ENCODE results near the gene H2AZ2.

The H2AZ2 gene

DNA sequence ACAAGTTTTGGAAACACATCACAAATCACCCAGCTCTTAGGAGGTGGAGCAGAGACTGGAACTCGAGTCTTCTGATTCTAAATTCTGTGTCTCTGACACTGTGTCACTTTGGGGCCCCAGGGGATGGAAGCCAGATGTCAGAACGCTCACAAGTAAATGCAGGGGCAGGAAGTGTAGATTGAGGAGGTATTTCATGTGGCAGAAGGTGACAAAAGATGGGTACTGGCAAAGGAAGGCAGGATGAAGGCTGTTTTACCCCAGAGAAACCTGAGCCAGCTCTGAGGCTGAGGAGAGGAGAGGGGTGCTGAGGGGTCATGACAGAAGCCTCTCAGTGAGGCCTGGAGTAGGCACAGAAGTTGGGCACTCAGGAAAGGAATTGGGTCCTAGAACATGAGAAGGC lies 43.5 kb upstream of the H2AZ2 start:
- ChIA-PET CTCF (interaction anchor here (0.7 kb wide), 1 partner anchor 10 kb away, joined by 3 read pairs; no protein-coding TSS in a partner anchor), POLR2A (interaction anchor here (1.1 kb wide), 1 partner anchor 43 kb away, joined by 4 read pairs; the partner anchor contains the start of gene H2AZ2)
- no peak for DNase-seq (ENCODE audit: extremely low spot score)
- no peak for TF ChIP-seq FOXA1 (IDR thresholded peaks at IDR 0.05)
- no peak for TF ChIP-seq TARDBP (IDR thresholded peaks at IDR 0.05)
- TF ChIP-seq ARNT (IDR thresholded peaks at IDR 0.05), result no peak
- TF ChIP-seq, protein P1, sequence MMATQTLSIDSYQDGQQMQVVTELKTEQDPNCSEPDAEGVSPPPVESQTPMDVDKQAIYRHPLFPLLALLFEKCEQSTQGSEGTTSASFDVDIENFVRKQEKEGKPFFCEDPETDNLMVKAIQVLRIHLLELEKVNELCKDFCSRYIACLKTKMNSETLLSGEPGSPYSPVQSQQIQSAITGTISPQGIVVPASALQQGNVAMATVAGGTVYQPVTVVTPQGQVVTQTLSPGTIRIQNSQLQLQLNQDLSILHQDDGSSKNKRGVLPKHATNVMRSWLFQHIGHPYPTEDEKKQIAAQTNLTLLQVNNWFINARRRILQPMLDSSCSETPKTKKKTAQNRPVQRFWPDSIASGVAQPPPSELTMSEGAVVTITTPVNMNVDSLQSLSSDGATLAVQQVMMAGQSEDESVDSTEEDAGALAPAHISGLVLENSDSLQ (IDR thresholded peaks at IDR 0.05), result no peak
- no peak for TF ChIP-seq CTBP1 (IDR thresholded peaks at IDR 0.05; ENCODE audit: borderline replicate concordance)
- TF ChIP-seq FOXM1 (IDR thresholded peaks at IDR 0.05; ENCODE audit: borderline replicate concordance), result no peak
- TF ChIP-seq ZNF384 (IDR thresholded peaks at IDR 0.05), result no peak
- TF ChIP-seq BHLHE40 (IDR thresholded peaks at IDR 0.05; ENCODE audit: borderline replicate concordance), result no peak
- TF ChIP-seq FOXK2 (IDR thresholded peaks at IDR 0.05), result no peak

DNA sequence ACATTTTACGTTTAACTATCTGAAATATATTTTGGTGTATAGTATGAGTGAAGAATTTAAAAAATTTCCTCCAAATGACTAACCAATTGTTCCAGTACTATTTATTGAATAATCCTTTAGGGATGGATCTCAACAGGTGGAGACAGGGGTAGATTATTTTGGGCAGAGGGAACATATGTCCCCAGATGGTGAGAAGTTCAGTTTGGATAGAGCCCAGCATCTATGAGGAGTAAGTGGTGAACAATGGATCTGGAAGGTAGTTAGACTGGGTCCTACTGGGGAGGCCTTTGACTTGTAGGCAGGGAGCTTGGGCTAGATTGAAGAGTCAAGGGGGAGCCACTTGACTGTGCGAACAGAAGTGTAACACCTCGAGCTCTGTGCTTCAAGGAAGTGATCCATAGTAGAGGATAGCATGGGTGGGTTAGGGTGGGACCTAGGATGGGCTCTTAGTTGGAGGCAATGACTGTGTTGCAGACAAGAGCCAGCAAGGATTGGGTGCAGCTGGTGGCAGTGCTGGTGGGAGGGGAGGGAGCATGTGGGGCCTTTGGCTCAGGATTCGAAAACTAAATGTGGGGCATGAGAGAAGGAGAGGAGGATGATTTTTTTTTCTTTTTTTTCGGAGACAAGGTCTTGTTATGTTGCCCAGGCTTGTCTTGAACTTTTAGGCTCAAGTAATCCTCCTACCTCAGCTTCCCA lies 41.3 kb upstream of the H2AZ2 start:
- TF ChIP-seq FOXM1 (IDR thresholded peaks at IDR 0.05; ENCODE audit: borderline replicate concordance) (no peak), ZNF384 (IDR thresholded peaks at IDR 0.05) (no peak), FOXA1 (IDR thresholded peaks at IDR 0.05) (no peak), TARDBP (IDR thresholded peaks at IDR 0.05) (no peak), LEF1 (IDR thresholded peaks at IDR 0.05; ENCODE audit: borderline replicate concordance) (no peak), ARNT (IDR thresholded peaks at IDR 0.05) (no peak), SP1 (IDR thresholded peaks at IDR 0.05) (no peak), L3MBTL2 (conservative IDR thresholded peaks at IDR 0.05) (no peak), HDGF (IDR thresholded peaks at IDR 0.05; ENCODE audit: borderline replicate concordance) (no peak), BHLHE40 (IDR thresholded peaks at IDR 0.05; ENCODE audit: borderline replicate concordance) (no peak), SUZ12 (IDR thresholded peaks at IDR 0.05) (no peak), FOXK2 (IDR thresholded peaks at IDR 0.05) (no peak), NFRKB (IDR thresholded peaks at IDR 0.05) (no peak), ELF4 (IDR thresholded peaks at IDR 0.05) (no peak), CTBP1 (IDR thresholded peaks at IDR 0.05; ENCODE audit: borderline replicate concordance) (no peak)
- TF ChIP-seq, protein P1 (IDR thresholded peaks at IDR 0.05), result no peak
- CTCF ChIA-PET, result no interaction called here

DNA sequence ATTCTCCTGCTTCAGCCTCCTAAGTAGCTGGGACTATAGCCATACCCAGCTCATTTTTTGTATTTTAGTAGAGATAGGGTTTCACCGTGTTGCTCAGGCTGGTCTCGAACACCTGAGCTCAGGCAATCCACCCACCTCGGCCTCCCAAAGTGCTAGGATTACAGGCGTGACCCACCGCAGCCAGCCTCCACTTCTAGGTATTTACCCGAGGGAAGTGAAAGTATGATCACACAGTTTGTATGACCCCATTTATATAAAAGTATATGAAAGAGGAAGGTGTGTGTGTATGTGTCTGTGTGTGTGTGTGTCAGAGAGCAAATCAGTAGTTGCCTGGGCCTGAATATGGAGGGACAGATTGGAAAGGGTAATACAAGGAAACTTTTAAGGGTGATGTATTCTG lies 39.4 kb upstream of the H2AZ2 start:
- POLR2A ChIA-PET, result no interaction called here
- no peak for DNase-seq (ENCODE audit: extremely low spot score)
- TF ChIP-seq ELF4 (IDR thresholded peaks at IDR 0.05), result no peak
- TF ChIP-seq FOXK2 (IDR thresholded peaks at IDR 0.05), result no peak
- TF ChIP-seq HDGF (IDR thresholded peaks at IDR 0.05; ENCODE audit: borderline replicate concordance), result no peak
- no peak for TF ChIP-seq SP1 (IDR thresholded peaks at IDR 0.05)
- TF ChIP-seq ZNF384 (IDR thresholded peaks at IDR 0.05), result no peak
- no peak for TF ChIP-seq L3MBTL2 (conservative IDR thresholded peaks at IDR 0.05)
- no peak for TF ChIP-seq BHLHE40 (IDR thresholded peaks at IDR 0.05; ENCODE audit: borderline replicate concordance)
- no peak for TF ChIP-seq SUZ12 (IDR thresholded peaks at IDR 0.05)
- TF ChIP-seq, protein P1 (IDR thresholded peaks at IDR 0.05), result no peak
- no peak for TF ChIP-seq FOXM1 (IDR thresholded peaks at IDR 0.05; ENCODE audit: borderline replicate concordance)
- TF ChIP-seq NFRKB (IDR thresholded peaks at IDR 0.05), result no peak
- no peak for TF ChIP-seq LEF1 (IDR thresholded peaks at IDR 0.05; ENCODE audit: borderline replicate concordance)
- no peak for TF ChIP-seq FOXA1 (IDR thresholded peaks at IDR 0.05)
- TF ChIP-seq TARDBP (IDR thresholded peaks at IDR 0.05), result no peak
- TF ChIP-seq ARNT (IDR thresholded peaks at IDR 0.05), result no peak
- no peak for TF ChIP-seq CTBP1 (IDR thresholded peaks at IDR 0.05; ENCODE audit: borderline replicate concordance)
- CTCF ChIA-PET, result no interaction called here

More for the DNA sequence above, 41.3 kb upstream of the H2AZ2 start:
- POLR2A ChIA-PET, result no interaction called here
- no peak for DNase-seq (ENCODE audit: extremely low spot score)

DNA sequence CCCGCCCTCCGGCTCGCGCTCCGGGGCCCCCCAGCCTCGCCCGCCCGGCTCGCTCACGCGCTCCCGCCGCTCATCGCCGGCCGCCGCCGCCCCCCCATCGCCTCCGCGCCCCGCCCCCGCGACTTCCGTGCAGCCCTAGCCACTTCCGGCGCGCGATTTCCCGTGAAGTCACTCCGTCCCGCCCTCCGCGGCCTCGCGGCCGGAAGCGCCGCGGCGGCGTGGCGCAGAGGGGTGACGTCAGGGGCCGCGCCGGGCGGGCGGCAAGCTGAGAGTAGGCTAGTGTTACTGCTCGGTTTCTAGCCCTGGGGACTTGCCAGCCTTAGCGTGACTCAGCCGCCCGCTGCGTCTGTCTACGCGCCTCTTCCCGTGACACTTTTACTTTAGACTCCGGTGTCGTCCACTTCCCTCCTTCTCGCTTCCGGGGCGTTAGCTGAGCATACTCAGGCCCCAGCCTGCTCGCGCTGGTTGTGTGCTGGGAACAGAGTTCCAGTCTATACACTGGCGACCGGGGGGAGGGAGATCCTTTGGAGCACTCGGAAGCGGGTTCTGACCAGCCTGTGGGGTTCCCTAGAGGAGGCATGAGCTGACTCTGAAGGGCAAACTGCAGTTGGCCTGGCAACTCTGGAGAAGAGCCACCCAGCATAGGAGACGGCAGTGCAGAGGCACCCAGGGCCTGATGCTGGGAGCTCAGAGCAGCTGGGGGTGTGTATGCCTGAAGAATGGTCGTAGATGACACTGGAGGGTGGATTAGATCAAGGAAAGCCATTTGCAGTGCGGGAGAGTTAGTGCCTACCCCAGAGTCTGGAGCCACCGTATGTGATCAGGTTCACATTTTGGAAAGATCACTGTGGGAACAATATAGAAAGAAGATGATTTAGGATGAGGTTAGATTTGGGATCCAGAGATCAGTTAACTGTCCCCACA lies 37.8 kb upstream of the H2AZ2 start, which contains the start of gene PURB:
PURB (minus strand) TSS at position 137 of the 924 bp plus-strand sequence. CDS start 182 bp downstream, outside the sequence.
- ChIA-PET CTCF (interaction anchor here (0.6 to 1.6 kb wide), 3 partner anchors 9 to 578 kb away, joined by 3 read pairs; no protein-coding TSS in a partner anchor), POLR2A (interaction anchor here (0.8 to 3.0 kb wide), 21 partner anchors 9 to 312 kb away, joined by 3 to 39 read pairs (median 6); partner anchors contain the start of genes DDX56, H2AZ2, TBRG4 and TMED4)
- peak; percentile 4; the same call in 1 of the 2 replicates for TF ChIP-seq ARNT (IDR thresholded peaks at IDR 0.05)
- TF ChIP-seq FOXK2 (IDR thresholded peaks at IDR 0.05), result no peak
- TF ChIP-seq LEF1 (IDR thresholded peaks at IDR 0.05; ENCODE audit: borderline replicate concordance), result no peak
- TF ChIP-seq NFRKB (IDR thresholded peaks at IDR 0.05), result no peak
- TF ChIP-seq, protein P1 (IDR thresholded peaks at IDR 0.05), result no peak
- TF ChIP-seq CTBP1 (IDR thresholded peaks at IDR 0.05; ENCODE audit: borderline replicate concordance), result no peak
- no peak for TF ChIP-seq SP1 (IDR thresholded peaks at IDR 0.05)
- TF ChIP-seq FOXM1 (IDR thresholded peaks at IDR 0.05; ENCODE audit: borderline replicate concordance), result no peak
- TF ChIP-seq HDGF (IDR thresholded peaks at IDR 0.05; ENCODE audit: borderline replicate concordance), result no peak
- peak; percentile 89 for TF ChIP-seq L3MBTL2 (conservative IDR thresholded peaks at IDR 0.05)
- TF ChIP-seq FOXA1 (IDR thresholded peaks at IDR 0.05), result no peak
- no peak for TF ChIP-seq TARDBP (IDR thresholded peaks at IDR 0.05)
- no peak for TF ChIP-seq BHLHE40 (IDR thresholded peaks at IDR 0.05; ENCODE audit: borderline replicate concordance)
- peak; percentile 94 for DNase-seq (ENCODE audit: extremely low spot score)

Data from HEK293T (cell line).